Testis (tissue), 3 donors: Measurements from ENCODE around the gene RASGEF1C. TPM values are rescaled to one million over a fixed set of nuclear protein-coding genes. Genes with fewer than 3 reads are reported as not detected.

Experiments
- DNase-seq: peaks from one replicate; pipeline ENCODE4 v3.0.0-alpha.2; 2019
- H3K27ac ChIP-seq, 2 donors: fragments of 200-600 bp; sonication (generic); one replicate each; pipeline ENCODE4 v1.5.1; 2019
- H3K27me3 ChIP-seq: fragments of 200-600 bp; sonication (generic); one replicate; pipeline ENCODE4 v1.5.1; 2019
- H3K36me3 ChIP-seq: fragments of 200-600 bp; sonication (generic); one replicate; pipeline ENCODE4 v1.5.1; 2017; ENCODE audit warnings: low read depth; ENCODE audit errors: missing control alignments
- H3K4me1 ChIP-seq: fragments of 200-600 bp; sonication (generic); one replicate; pipeline ENCODE4 v1.5.1; 2019
- H3K4me3 ChIP-seq, 2 donors: fragments of 200-600 bp; sonication (generic); one replicate each; pipeline ENCODE4 v1.5.1; 2017 to 2019
- H3K9me3 ChIP-seq: fragments of 200-600 bp; sonication (generic); one replicate; pipeline ENCODE4 v1.5.1; 2017
- CTCF ChIP-seq, 3 experiments: fragments of 450-650 bp in 2 of 3; fragments of 200-600 bp in 1 of 3; sonication (generic) in 1 of 3; IDR thresholded peaks; one replicate each; pipeline ENCODE4 v1.5.1; 2016 to 2019; ENCODE audit warnings: antibody characterized with exemption in 3 of 3, mild to moderate bottlenecking in 2 of 3, moderate library complexity in 1 of 3
- POLR2A ChIP-seq: fragments of 450-650 bp; IDR thresholded peaks from one replicate; pipeline ENCODE4 v1.6.1; 2017; ENCODE audit warnings: antibody characterized with exemption, mild to moderate bottlenecking, moderate library complexity
- WGBS, 2 donors: methylation state at CpG; one replicate each; pipeline ENCODE4 v1.1.5; 2018; 5-methylcytosine and 5-hydroxymethylcytosine counted together
- intact Hi-C: fragments of 100-400 bp; cut with DNase I; formaldehyde crosslinking; loops from one replicate; pipeline ENCODE4 v1.15.1; 2023; ENCODE audit warnings: low total_unique reads
- polyA plus RNA-seq: library from polyadenylated mRNA; stranded (reverse); fragments of 350-450 nt; fragmentation: Illumina TruSeq; extraction: RNeasy Lipid Tissue Mini Kit (QIAGEN cat#74804); gene quantifications from one replicate; pipeline ENCODE4 v1.2.3, GENCODE V29; 2014; ENCODE audit warnings: low read depth, low replicate concordance; ENCODE audit not compliant: insufficient read depth
- total RNA-seq, 2 donors: library from RNA; depleted of rRNA; stranded (reverse); fragments of >200 nt; gene quantifications; one replicate each; pipeline ENCODE4 v1.2.3, GENCODE V29; 2016

The RASGEF1C gene
- total and polyA plus RNA-seq, 3 donors from 2014 or later = 8.0 to 19.0 (median 8.5) TPM

- 79 to 85% methylated on average over 5 of the region's 6 CpGs for WGBS, 2 donors
- intact Hi-C loops = no loop called here
- H3K4me1 ChIP-seq = no peaks in the 10 kb centered on the region
- no peaks in the 10 kb centered on the region for H3K36me3 ChIP-seq
- no peaks in the 10 kb centered on the region for H3K27me3 ChIP-seq
- DNase-seq = peak; percentile 6
- no peaks in the 10 kb centered on the region for H3K9me3 ChIP-seq
- H3K4me3 ChIP-seq = no peak overlapping the region
- H3K27ac ChIP-seq = no peak overlapping the region
- TF ChIP-seq CTCF (IDR thresholded peaks at IDR 0.05) (no peak), POLR2A (no peak)
Measured at GRCh38 chr5:180160215-180160614, 48.8 kb downstream of the RASGEF1C start.

- no peaks in the 10 kb centered on the region for H3K36me3 ChIP-seq
- intact Hi-C loops = no loop called here
- WGBS, 2 donors = 40 to 51% methylated on average over 3 to 8 of the region's 8 CpGs
- no peaks in the 10 kb centered on the region for H3K27me3 ChIP-seq
- H3K9me3 ChIP-seq = no peaks in the 10 kb centered on the region
- H3K4me3 ChIP-seq = no peak overlapping the region
- no peak overlapping the region for H3K27ac ChIP-seq
- peak; percentile 5 for DNase-seq
- no peaks in the 10 kb centered on the region for H3K4me1 ChIP-seq
- no peak for TF ChIP-seq CTCF (IDR thresholded peaks at IDR 0.05)
Measured at GRCh38 chr5:180159756-180160155, 49.3 kb downstream of the RASGEF1C start.

- H3K27me3 ChIP-seq = no peaks in the 10 kb centered on the region
- TF ChIP-seq POLR2A (no peak), CTCF (IDR thresholded peaks at IDR 0.05) (no peak)
- H3K9me3 ChIP-seq = no peaks in the 10 kb centered on the region
- H3K4me3 ChIP-seq = no peak overlapping the region
- no peak for DNase-seq
- intact Hi-C loops = no loop called here
- no peak overlapping the region for H3K27ac ChIP-seq
- WGBS, 2 donors = 94 to 95% methylated on average over 6 of the region's 6 CpGs
- no peaks in the 10 kb centered on the region for H3K4me1 ChIP-seq
- no peaks in the 10 kb centered on the region for H3K36me3 ChIP-seq
Measured at GRCh38 chr5:180157866-180158265, 51.1 kb downstream of the RASGEF1C start.

- H3K9me3 ChIP-seq = no peaks in the 10 kb centered on the region
- H3K36me3 ChIP-seq = no peaks in the 10 kb centered on the region
- no peaks in the 10 kb centered on the region for H3K27me3 ChIP-seq
- intact Hi-C loops = no loop called here
- no peak overlapping the region for H3K27ac ChIP-seq
- peak; percentile 4 for DNase-seq
- H3K4me1 ChIP-seq = no peaks in the 10 kb centered on the region
- no peak overlapping the region for H3K4me3 ChIP-seq
- 86 to 94% methylated on average over 10 of the region's 10 CpGs for WGBS, 2 donors
- TF ChIP-seq CTCF (IDR thresholded peaks at IDR 0.05) = no peak
- no peak for TF ChIP-seq POLR2A
Measured at GRCh38 chr5:180156141-180156540, 52.9 kb downstream of the RASGEF1C start.

- H3K4me1 ChIP-seq = no peaks in the 10 kb centered on the region
- H3K27me3 ChIP-seq = no peaks in the 10 kb centered on the region
- H3K4me3 ChIP-seq = no peak overlapping the region
- H3K36me3 ChIP-seq = no peaks in the 10 kb centered on the region
- intact Hi-C loops = no loop called here
- 31 to 42% methylated on average over 12 to 17 of the region's 17 CpGs for WGBS, 2 donors
- peak; percentile 11 for DNase-seq
- H3K9me3 ChIP-seq = no peaks in the 10 kb centered on the region
- TF ChIP-seq POLR2A (no peak), CTCF (IDR thresholded peaks at IDR 0.05) (no peak)
- no peak overlapping the region for H3K27ac ChIP-seq
Measured at GRCh38 chr5:180155365-180155926, 53.6 kb downstream of the RASGEF1C start.
